GM23338 (cell line): ENCODE measurements around the gene CRYL1. TPM values are rescaled to one million over a fixed set of nuclear protein-coding genes. Genes with fewer than 3 reads are reported as not detected.

ENCODE experiments used
- ATAC-seq: fragments of 200-7000 bp; cut with Tn5 transposase; 3 replicates; pipeline ENCODE4 v1.9.1; 2020
- DNase-seq: peaks from one replicate; pipeline ENCODE4 v3.0.0-alpha.2; 2015; ENCODE audit warnings: low spot score
- H2AFZ ChIP-seq: fragments of 200-600 bp; sonication (generic); 2 replicates; pipeline ENCODE4 v1.8.0; 2016; ENCODE audit warnings: antibody characterized with exemption, mild to moderate bottlenecking, moderate library complexity
- H3F3A ChIP-seq: fragments of 200-600 bp; sonication (generic); replicated peaks from 2 replicates; pipeline ENCODE4 v1.8.0; 2017; ENCODE audit warnings: antibody characterized with exemption, mixed run types, low read depth
- H3K27ac ChIP-seq: fragments of 200-600 bp; sonication (generic); 2 replicates; pipeline ENCODE4 v1.6.1; 2016; ENCODE audit warnings: low read depth
- H3K27me3 ChIP-seq: fragments of 200-600 bp; sonication (generic); 2 replicates; pipeline ENCODE4 v1.8.0; 2016; ENCODE audit warnings: mild to moderate bottlenecking, mixed run types, moderate library complexity; ENCODE audit not compliant: insufficient read depth
- H3K36me3 ChIP-seq: fragments of 200-600 bp; sonication (generic); 2 replicates; pipeline ENCODE4 v1.8.0; 2016; ENCODE audit warnings: mild to moderate bottlenecking; ENCODE audit not compliant: insufficient read depth
- H3K4me1 ChIP-seq: fragments of 200-600 bp; sonication (generic); 2 replicates; pipeline ENCODE4 v1.8.0; 2016; ENCODE audit warnings: mild to moderate bottlenecking, moderate library complexity; ENCODE audit not compliant: insufficient read depth
- H3K4me2 ChIP-seq: fragments of 200-600 bp; sonication (generic); 2 replicates; pipeline ENCODE4 v1.7.1; 2017; ENCODE audit warnings: mixed run types
- H3K4me3 ChIP-seq: fragments of 200-600 bp; sonication (generic); 2 replicates; pipeline ENCODE4 v1.6.1; 2016; ENCODE audit warnings: mixed run types
- H3K79me2 ChIP-seq: fragments of 200-600 bp; sonication (generic); replicated peaks from 2 replicates; pipeline ENCODE4 v1.8.0; 2017; ENCODE audit warnings: mild to moderate bottlenecking; ENCODE audit not compliant: insufficient read depth
- H3K9me2 ChIP-seq: fragments of 200-600 bp; sonication (generic); 2 replicates; pipeline ENCODE4 v1.8.0; 2017; ENCODE audit not compliant: insufficient read depth
- H4K20me1 ChIP-seq: fragments of 200-600 bp; sonication (generic); replicated peaks from 2 replicates; pipeline ENCODE4 v1.8.0; 2017; ENCODE audit warnings: mild to moderate bottlenecking; ENCODE audit not compliant: insufficient read depth
- H3K27ac Mint-ChIP-seq: 2 replicates; pipeline ENCODE4 v1.8.0; 2020; ENCODE audit warnings: inconsistent platforms, mild to moderate bottlenecking, moderate library complexity, mixed read lengths
- H3K27me3 Mint-ChIP-seq: 3 replicates; pipeline ENCODE4 v1.8.0; 2022; ENCODE audit warnings: low read depth, mild to moderate bottlenecking, moderate library complexity, mixed read lengths, inconsistent platforms; ENCODE audit not compliant: insufficient read depth, poor library complexity
- H3K36me3 Mint-ChIP-seq: 3 replicates; pipeline ENCODE4 v1.8.0; 2021; ENCODE audit warnings: low read depth, mild to moderate bottlenecking, inconsistent platforms, moderate library complexity, mixed read lengths
- H3K4me1 Mint-ChIP-seq: 3 replicates; pipeline ENCODE4 v1.8.0; 2020; ENCODE audit warnings: mild to moderate bottlenecking, inconsistent platforms, mixed read lengths
- H3K4me3 Mint-ChIP-seq: 3 replicates; pipeline ENCODE4 v1.8.0; 2021; ENCODE audit warnings: moderate library complexity, mild to moderate bottlenecking, inconsistent platforms, mixed read lengths
- H3K9me3 Mint-ChIP-seq: 3 replicates; pipeline ENCODE4 v1.8.0; 2020; ENCODE audit warnings: moderate library complexity, mild to moderate bottlenecking, inconsistent platforms, mixed read lengths
- CREB1 ChIP-seq: fragments of 250-450 bp; sonication (Bioruptor Pico); IDR thresholded peaks from 2 replicates; pipeline ENCODE4 v1.5.0; 2020; ENCODE audit warnings: low read depth, mild to moderate bottlenecking, moderate library complexity
- EZH2 ChIP-seq: fragments of 200-600 bp; sonication (generic); IDR thresholded peaks from one replicate; pipeline ENCODE4 v1.8.0; 2017; ENCODE audit warnings: antibody characterized with exemption, mild to moderate bottlenecking, low read depth; ENCODE audit not compliant: unreplicated experiment
- EZH2phosphoT487 ChIP-seq: fragments of 200-600 bp; sonication (generic); IDR thresholded peaks from one replicate; pipeline ENCODE4 v1.8.1; 2018; ENCODE audit warnings: antibody characterized with exemption; ENCODE audit not compliant: unreplicated experiment
- JUNB ChIP-seq: IDR thresholded peaks from one replicate; pipeline ENCODE4 v1.6.1; 2016; ENCODE audit warnings: antibody characterized with exemption; ENCODE audit not compliant: unreplicated experiment
- NANOG ChIP-seq: IDR thresholded peaks from 2 replicates; pipeline ENCODE4 v1.6.1; 2016; ENCODE audit warnings: antibody characterized with exemption, borderline replicate concordance
- POLR2AphosphoS5 ChIP-seq: IDR thresholded peaks from 2 replicates; pipeline ENCODE4 v1.6.1; 2016; ENCODE audit warnings: antibody characterized with exemption, low read depth
- STAT1 ChIP-seq: IDR thresholded peaks from one replicate; pipeline ENCODE4 v1.6.1; 2016; ENCODE audit warnings: antibody characterized with exemption; ENCODE audit not compliant: unreplicated experiment
- ZNF114 ChIP-seq: fragments of 250-450 bp; sonication (Bioruptor Pico); IDR thresholded peaks from 2 replicates; pipeline ENCODE4 v1.5.0; 2020; ENCODE audit warnings: mild to moderate bottlenecking, moderate library complexity
- ZNF331 ChIP-seq: fragments of 250-450 bp; sonication (Bioruptor Pico); IDR thresholded peaks from 2 replicates; pipeline ENCODE4 v1.5.0; 2020; ENCODE audit warnings: low read depth, mild to moderate bottlenecking, moderate library complexity
- polyA plus RNA-seq: library from polyadenylated mRNA; unstranded; fragments of >200 nt; fragmentation: Nextera tagmentation; extraction: Ambion mirVana; gene quantifications from 2 replicates; pipeline ENCODE4 v1.2.1, GENCODE V29; 2016
- total RNA-seq: library from RNA; depleted of rRNA; stranded (reverse); fragments of >200 nt; shearing (Covaris generic); gene quantifications from 2 replicates; pipeline ENCODE4 v1.2.3, GENCODE V29; 2014
- TF ChIP-seq, protein P1 (sequence below): IDR thresholded peaks from 2 replicates; pipeline ENCODE4 v1.6.1; 2016; ENCODE audit warnings: antibody characterized with exemption
- TF ChIP-seq, protein P2 (sequence below): IDR thresholded peaks from one replicate; pipeline ENCODE4 v1.6.1; 2018; ENCODE audit warnings: antibody characterized with exemption; ENCODE audit not compliant: unreplicated experiment
- TF ChIP-seq, protein P3 (sequence below), 2 experiments: fragments of 200-600 bp in 1 of 2; sonication (generic) in 1 of 2; conservative IDR thresholded peaks; 2 replicates each; pipeline versions ENCODE4 v1.5.1 to v1.6.1; 2016 to 2017; ENCODE audit warnings: antibody characterized with exemption in 2 of 2, low read depth in 2 of 2, mild to moderate bottlenecking in 2 of 2, moderate library complexity in 1 of 2
- TF ChIP-seq, protein P4 (sequence below): fragments of 250-450 bp; sonication (Bioruptor Pico); IDR thresholded peaks from 2 replicates; pipeline ENCODE4 v1.5.0; 2020; ENCODE audit warnings: mild to moderate bottlenecking, moderate library complexity

CRYL1 gene
- total and polyA plus RNA-seq, 2 experiments from 2014 or later: 2.2 to 2.6 TPM

DNA sequence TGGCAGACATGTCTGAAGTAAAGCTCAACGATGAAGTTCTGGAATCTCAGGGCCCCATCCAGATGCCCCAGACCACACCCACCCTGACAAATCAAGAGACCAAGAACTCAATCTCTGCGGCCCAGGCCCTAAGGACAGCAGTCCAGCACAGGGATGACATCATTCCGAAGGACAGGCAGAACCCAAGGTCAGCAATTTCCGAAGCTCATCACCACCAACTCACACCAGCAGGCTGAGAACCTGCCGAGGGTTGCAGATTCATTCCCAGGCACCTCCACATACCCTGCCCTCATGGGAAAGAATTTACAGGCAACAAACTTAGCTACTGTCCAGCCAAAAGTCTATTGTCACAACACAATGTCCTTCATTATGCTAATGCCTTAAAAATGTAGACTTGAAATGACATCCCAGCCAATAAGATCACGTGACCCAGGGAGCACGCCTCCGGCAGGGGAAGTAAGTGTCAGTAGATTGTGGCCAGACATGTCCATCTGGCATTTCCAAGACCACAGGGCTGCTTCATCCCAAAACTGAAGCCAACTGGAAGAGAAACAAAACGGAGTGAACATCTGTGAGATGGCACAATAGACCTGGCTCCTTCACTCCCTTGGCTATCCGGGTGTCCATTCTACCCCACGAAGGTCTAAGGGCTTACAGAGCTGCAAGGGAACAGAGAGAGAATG lies 98.8 kb downstream of the CRYL1 start:
- TF ChIP-seq NANOG (no peak), ZNF331 (CRISPR knock-in tag) (no peak), JUNB (no peak), CREB1 (CRISPR knock-in tag) (no peak), POLR2AphosphoS5 (no peak), STAT1 (no peak), EZH2phosphoT487 (no peak), ZNF114 (no peak), EZH2 (no peak)
- TF ChIP-seq, protein P1, sequence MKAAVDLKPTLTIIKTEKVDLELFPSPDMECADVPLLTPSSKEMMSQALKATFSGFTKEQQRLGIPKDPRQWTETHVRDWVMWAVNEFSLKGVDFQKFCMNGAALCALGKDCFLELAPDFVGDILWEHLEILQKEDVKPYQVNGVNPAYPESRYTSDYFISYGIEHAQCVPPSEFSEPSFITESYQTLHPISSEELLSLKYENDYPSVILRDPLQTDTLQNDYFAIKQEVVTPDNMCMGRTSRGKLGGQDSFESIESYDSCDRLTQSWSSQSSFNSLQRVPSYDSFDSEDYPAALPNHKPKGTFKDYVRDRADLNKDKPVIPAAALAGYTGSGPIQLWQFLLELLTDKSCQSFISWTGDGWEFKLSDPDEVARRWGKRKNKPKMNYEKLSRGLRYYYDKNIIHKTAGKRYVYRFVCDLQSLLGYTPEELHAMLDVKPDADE: no peak
- TF ChIP-seq, protein P2, sequence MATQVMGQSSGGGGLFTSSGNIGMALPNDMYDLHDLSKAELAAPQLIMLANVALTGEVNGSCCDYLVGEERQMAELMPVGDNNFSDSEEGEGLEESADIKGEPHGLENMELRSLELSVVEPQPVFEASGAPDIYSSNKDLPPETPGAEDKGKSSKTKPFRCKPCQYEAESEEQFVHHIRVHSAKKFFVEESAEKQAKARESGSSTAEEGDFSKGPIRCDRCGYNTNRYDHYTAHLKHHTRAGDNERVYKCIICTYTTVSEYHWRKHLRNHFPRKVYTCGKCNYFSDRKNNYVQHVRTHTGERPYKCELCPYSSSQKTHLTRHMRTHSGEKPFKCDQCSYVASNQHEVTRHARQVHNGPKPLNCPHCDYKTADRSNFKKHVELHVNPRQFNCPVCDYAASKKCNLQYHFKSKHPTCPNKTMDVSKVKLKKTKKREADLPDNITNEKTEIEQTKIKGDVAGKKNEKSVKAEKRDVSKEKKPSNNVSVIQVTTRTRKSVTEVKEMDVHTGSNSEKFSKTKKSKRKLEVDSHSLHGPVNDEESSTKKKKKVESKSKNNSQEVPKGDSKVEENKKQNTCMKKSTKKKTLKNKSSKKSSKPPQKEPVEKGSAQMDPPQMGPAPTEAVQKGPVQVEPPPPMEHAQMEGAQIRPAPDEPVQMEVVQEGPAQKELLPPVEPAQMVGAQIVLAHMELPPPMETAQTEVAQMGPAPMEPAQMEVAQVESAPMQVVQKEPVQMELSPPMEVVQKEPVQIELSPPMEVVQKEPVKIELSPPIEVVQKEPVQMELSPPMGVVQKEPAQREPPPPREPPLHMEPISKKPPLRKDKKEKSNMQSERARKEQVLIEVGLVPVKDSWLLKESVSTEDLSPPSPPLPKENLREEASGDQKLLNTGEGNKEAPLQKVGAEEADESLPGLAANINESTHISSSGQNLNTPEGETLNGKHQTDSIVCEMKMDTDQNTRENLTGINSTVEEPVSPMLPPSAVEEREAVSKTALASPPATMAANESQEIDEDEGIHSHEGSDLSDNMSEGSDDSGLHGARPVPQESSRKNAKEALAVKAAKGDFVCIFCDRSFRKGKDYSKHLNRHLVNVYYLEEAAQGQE: no peak
- TF ChIP-seq, protein P3, sequence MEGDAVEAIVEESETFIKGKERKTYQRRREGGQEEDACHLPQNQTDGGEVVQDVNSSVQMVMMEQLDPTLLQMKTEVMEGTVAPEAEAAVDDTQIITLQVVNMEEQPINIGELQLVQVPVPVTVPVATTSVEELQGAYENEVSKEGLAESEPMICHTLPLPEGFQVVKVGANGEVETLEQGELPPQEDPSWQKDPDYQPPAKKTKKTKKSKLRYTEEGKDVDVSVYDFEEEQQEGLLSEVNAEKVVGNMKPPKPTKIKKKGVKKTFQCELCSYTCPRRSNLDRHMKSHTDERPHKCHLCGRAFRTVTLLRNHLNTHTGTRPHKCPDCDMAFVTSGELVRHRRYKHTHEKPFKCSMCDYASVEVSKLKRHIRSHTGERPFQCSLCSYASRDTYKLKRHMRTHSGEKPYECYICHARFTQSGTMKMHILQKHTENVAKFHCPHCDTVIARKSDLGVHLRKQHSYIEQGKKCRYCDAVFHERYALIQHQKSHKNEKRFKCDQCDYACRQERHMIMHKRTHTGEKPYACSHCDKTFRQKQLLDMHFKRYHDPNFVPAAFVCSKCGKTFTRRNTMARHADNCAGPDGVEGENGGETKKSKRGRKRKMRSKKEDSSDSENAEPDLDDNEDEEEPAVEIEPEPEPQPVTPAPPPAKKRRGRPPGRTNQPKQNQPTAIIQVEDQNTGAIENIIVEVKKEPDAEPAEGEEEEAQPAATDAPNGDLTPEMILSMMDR (conservative IDR thresholded peaks at IDR 0.05; ENCODE audit: low read depth in 2 of 2): no peak
- TF ChIP-seq, protein P4, sequence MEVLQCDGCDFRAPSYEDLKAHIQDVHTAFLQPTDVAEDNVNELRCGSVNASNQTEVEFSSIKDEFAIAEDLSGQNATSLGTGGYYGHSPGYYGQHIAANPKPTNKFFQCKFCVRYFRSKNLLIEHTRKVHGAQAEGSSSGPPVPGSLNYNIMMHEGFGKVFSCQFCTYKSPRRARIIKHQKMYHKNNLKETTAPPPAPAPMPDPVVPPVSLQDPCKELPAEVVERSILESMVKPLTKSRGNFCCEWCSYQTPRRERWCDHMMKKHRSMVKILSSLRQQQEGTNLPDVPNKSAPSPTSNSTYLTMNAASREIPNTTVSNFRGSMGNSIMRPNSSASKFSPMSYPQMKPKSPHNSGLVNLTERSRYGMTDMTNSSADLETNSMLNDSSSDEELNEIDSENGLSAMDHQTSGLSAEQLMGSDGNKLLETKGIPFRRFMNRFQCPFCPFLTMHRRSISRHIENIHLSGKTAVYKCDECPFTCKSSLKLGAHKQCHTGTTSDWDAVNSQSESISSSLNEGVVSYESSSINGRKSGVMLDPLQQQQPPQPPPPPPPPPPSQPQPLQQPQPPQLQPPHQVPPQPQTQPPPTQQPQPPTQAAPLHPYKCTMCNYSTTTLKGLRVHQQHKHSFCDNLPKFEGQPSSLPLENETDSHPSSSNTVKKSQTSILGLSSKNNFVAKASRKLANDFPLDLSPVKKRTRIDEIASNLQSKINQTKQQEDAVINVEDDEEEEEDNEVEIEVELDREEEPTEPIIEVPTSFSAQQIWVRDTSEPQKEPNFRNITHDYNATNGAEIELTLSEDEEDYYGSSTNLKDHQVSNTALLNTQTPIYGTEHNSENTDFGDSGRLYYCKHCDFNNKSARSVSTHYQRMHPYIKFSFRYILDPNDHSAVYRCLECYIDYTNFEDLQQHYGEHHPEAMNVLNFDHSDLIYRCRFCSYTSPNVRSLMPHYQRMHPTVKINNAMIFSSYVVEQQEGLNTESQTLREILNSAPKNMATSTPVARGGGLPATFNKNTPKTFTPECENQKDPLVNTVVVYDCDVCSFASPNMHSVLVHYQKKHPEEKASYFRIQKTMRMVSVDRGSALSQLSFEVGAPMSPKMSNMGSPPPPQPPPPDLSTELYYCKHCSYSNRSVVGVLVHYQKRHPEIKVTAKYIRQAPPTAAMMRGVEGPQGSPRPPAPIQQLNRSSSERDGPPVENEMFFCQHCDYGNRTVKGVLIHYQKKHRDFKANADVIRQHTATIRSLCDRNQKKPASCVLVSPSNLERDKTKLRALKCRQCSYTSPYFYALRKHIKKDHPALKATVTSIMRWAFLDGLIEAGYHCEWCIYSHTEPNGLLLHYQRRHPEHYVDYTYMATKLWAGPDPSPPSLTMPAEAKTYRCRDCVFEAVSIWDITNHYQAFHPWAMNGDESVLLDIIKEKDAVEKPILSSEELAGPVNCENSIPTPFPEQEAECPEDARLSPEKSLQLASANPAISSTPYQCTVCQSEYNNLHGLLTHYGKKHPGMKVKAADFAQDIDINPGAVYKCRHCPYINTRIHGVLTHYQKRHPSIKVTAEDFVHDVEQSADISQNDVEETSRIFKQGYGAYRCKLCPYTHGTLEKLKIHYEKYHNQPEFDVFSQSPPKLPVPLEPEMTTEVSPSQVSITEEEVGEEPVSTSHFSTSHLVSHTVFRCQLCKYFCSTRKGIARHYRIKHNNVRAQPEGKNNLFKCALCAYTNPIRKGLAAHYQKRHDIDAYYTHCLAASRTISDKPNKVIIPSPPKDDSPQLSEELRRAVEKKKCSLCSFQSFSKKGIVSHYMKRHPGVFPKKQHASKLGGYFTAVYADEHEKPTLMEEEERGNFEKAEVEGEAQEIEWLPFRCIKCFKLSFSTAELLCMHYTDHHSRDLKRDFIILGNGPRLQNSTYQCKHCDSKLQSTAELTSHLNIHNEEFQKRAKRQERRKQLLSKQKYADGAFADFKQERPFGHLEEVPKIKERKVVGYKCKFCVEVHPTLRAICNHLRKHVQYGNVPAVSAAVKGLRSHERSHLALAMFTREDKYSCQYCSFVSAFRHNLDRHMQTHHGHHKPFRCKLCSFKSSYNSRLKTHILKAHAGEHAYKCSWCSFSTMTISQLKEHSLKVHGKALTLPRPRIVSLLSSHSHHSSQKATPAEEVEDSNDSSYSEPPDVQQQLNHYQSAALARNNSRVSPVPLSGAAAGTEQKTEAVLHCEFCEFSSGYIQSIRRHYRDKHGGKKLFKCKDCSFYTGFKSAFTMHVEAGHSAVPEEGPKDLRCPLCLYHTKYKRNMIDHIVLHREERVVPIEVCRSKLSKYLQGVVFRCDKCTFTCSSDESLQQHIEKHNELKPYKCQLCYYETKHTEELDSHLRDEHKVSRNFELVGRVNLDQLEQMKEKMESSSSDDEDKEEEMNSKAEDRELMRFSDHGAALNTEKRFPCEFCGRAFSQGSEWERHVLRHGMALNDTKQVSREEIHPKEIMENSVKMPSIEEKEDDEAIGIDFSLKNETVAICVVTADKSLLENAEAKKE (CRISPR knock-in tag): no peak
- no peak for ATAC-seq
- Mint-ChIP-seq H3K27ac (no peak overlapping the region), H3K27me3 (peaks cover 3% of the 10 kb centered on the region), H3K4me3 (no peak overlapping the region), H3K9me3 (no peaks in the 10 kb centered on the region), H3K4me1 (peaks cover 12% of the 10 kb centered on the region), H3K36me3 (no peaks in the 10 kb centered on the region; the same call in 2 of the 3 replicates)
- Histone ChIP-seq H2AFZ (no peak overlapping the region), H3K36me3 (no peaks in the 10 kb centered on the region), H3K9me2 (no peaks in the 10 kb centered on the region), H3K4me2 (no peak overlapping the region), H3K27me3 (no peaks in the 10 kb centered on the region), H3K4me3 (no peak overlapping the region), H3K79me2 (no peaks in the 10 kb centered on the region), H3K4me1 (peaks cover 11% of the 10 kb centered on the region), H3F3A (no peaks in the 10 kb centered on the region), H3K27ac (no peak overlapping the region), H4K20me1 (no peaks in the 10 kb centered on the region)
- no peak for DNase-seq
